GM21360 (cell line): ENCODE results near the gene CCDC126.
"Not testable (repeated sequence)": the region's sequence is repeated elsewhere in the genome, so short reads cannot be mapped to it uniquely, and the experiment has no call there.

Experiments
- ATAC-seq: cut with Tn5 transposase; IDR thresholded peaks from one replicate; pipeline ENCODE4 v1.9.1; 2021; ENCODE audit warnings: mild to moderate bottlenecking, moderate library complexity; ENCODE audit not compliant: unreplicated experiment

CCDC126 gene

GRCh38 chr7:23622506-23622925 is 25.3 kb downstream of the CCDC126 start:
- no peak for ATAC-seq

- ATAC-seq = no peak
Measured at GRCh38 chr7:23628370-23628769, 31.2 kb downstream of the CCDC126 start.

- no peak for ATAC-seq
Measured at GRCh38 chr7:23633417-23633816, 36.2 kb downstream of the CCDC126 start.

- no peak for ATAC-seq
Measured at GRCh38 chr7:23645822-23646221, 48.6 kb downstream of the CCDC126 start.

- ATAC-seq = no peak
Measured at GRCh38 chr7:23653942-23654341, 56.8 kb downstream of the CCDC126 start.

- no peak for ATAC-seq
Measured at GRCh38 chr7:23654508-23654907, 57.3 kb downstream of the CCDC126 start.

- no peak for ATAC-seq
Measured at GRCh38 chr7:23655433-23655832, 58.3 kb downstream of the CCDC126 start.

GRCh38 chr7:23658831-23659427 is 61.7 kb downstream of the CCDC126 start:
- ATAC-seq = no peak

- ATAC-seq = no peak
Measured at GRCh38 chr7:23661385-23661784, 64.2 kb downstream of the CCDC126 start.

GRCh38 chr7:23662124-23662983 is 65.2 kb downstream of the CCDC126 start:
- no peak for ATAC-seq

- ATAC-seq = no peak
Measured at GRCh38 chr7:23662984-23663313, 65.8 kb downstream of the CCDC126 start.

- ATAC-seq = no peak
Measured at GRCh38 chr7:23664122-23664521, 66.9 kb downstream of the CCDC126 start.

GRCh38 chr7:23672033-23672432 is 74.9 kb downstream of the CCDC126 start:
- no peak for ATAC-seq

GRCh38 chr7:23679898-23680413 is 82.8 kb downstream of the CCDC126 start, which contains the start of gene FAM221A:
Gene FAM221A, plus strand, starts transcription at chr7:23680199. Its CDS starts 20 bp downstream, at chr7:23680219.
- ATAC-seq = peak; percentile 99

- no peak for ATAC-seq
Measured at GRCh38 chr7:23680414-23681405, 83.5 kb downstream of the CCDC126 start.

- ATAC-seq = not testable (repeated sequence)
Measured at GRCh38 chr7:23684041-23684440, 86.9 kb downstream of the CCDC126 start.

GRCh38 chr7:23685731-23686130 is 88.5 kb downstream of the CCDC126 start:
- no peak for ATAC-seq

GRCh38 chr7:23687011-23687410 is 89.8 kb downstream of the CCDC126 start:
- no peak for ATAC-seq

GRCh38 chr7:23689165-23689564 is 92.0 kb downstream of the CCDC126 start:
- ATAC-seq = no peak

- no peak for ATAC-seq
Measured at GRCh38 chr7:23691320-23691719, 94.1 kb downstream of the CCDC126 start.

- ATAC-seq = no peak
Measured at GRCh38 chr7:23693224-23693623, 96.0 kb downstream of the CCDC126 start.
